A549 (cell line): ENCODE data around the gene DNAJC3. TPM values are rescaled to one million over a fixed set of nuclear protein-coding genes. Genes with fewer than 3 reads are reported as not detected.
A peak's percentile ranks its signal among the peaks of the same experiment; 100 is the strongest.

Experiments
- ATAC-seq, 2 experiments: fragments of 200-7000 bp in 1 of 2; fragments of >200 bp in 1 of 2; cut with Nextera tagmentation in 1 of 2; cut with Tn5 transposase in 1 of 2; 3 replicates each; pipeline versions ENCODE4 v1.8.0 to v1.9.1; 2018 to 2020; ENCODE audit warnings: mild to moderate bottlenecking in 1 of 2, moderate library complexity in 1 of 2
- CTCF ChIA-PET: fragments of 300-600 bp; sonication (Branson Sonifier 250); formaldehyde crosslinking; extraction: SDS; loops from one replicate; lab custom pipeline; 2021; ENCODE audit warnings: antibody characterized with exemption, inconsistent platforms; lab: Yijun Ruan, JAX
- POLR2A ChIA-PET: fragments of 350-600 bp; formaldehyde crosslinking; extraction: SDS; loops from one replicate; lab custom pipeline; 2021; ENCODE audit warnings: antibody characterized with exemption, inconsistent platforms; lab: Yijun Ruan, JAX
- DNase-seq, 2 experiments: peaks; one replicate each; pipeline versions ENCODE4 v3.0.0 to v3.0.0-alpha.2; 2011 to 2016; ENCODE audit warnings: low read depth in 1 of 2, low spot score in 1 of 2
- FAIRE-seq: peaks from 2 replicates; lab custom pipeline; 2011; peaks lifted over from hg19 to GRCh38; lab: Jason Lieb, UNC
- H3K27ac ChIP-seq, 2 experiments: fragments of >200 bp; sonication (Bioruptor Twin); formaldehyde crosslinking; 3 replicates each; pipeline ENCODE4 v1.5.1; 2016 to 2017
- H3K4me1 ChIP-seq: fragments of >200 bp; sonication (Bioruptor Twin); formaldehyde crosslinking; 3 replicates; pipeline ENCODE4 v1.6.1; 2016
- H3K4me2 ChIP-seq: fragments of >200 bp; sonication (Bioruptor Twin); formaldehyde crosslinking; 3 replicates; pipeline ENCODE4 v1.6.1; 2016
- H3K4me3 ChIP-seq: fragments of >200 bp; sonication (Bioruptor Twin); formaldehyde crosslinking; 3 replicates; pipeline ENCODE4 v1.5.1; 2016
- H3K9me3 ChIP-seq: fragments of >200 bp; sonication (Bioruptor Twin); formaldehyde crosslinking; 3 replicates; pipeline ENCODE4 v1.6.1; 2016
- ATOH8 ChIP-seq: fragments of 250-450 bp; sonication (Bioruptor Pico); IDR thresholded peaks from 2 replicates; pipeline ENCODE4 v1.5.0; 2020; ENCODE audit warnings: low read depth, mild to moderate bottlenecking, moderate library complexity
- BCL3 ChIP-seq: fragments of >200 bp; sonication (Bioruptor Twin); formaldehyde crosslinking; IDR thresholded peaks from 3 replicates; pipeline ENCODE4 v1.6.1; 2016
- BHLHE40 ChIP-seq: IDR thresholded peaks from 2 replicates; pipeline ENCODE4 v1.6.1; 2012; ENCODE audit warnings: low read depth, low read length, inconsistent platforms
- CBX8 ChIP-seq: fragments of 200-600 bp; sonication (generic); IDR thresholded peaks from 2 replicates; pipeline ENCODE4 v1.6.1; 2016
- CHD4 ChIP-seq: fragments of 200-600 bp; sonication (generic); IDR thresholded peaks from 2 replicates; pipeline ENCODE4 v1.6.1; 2016; ENCODE audit warnings: antibody characterized with exemption, mild to moderate bottlenecking, borderline replicate concordance
- CTCF ChIP-seq: fragments of >200 bp; sonication (Bioruptor Twin); formaldehyde crosslinking; IDR thresholded peaks from 3 replicates; pipeline ENCODE4 v1.5.1; 2016
- EHMT2 ChIP-seq: fragments of 200-600 bp; sonication (generic); IDR thresholded peaks from 2 replicates; pipeline ENCODE4 v1.6.1; 2016; ENCODE audit warnings: antibody characterized with exemption, low read depth, mild to moderate bottlenecking, moderate library complexity
- EP300 ChIP-seq, 2 experiments: fragments of >200 bp; sonication (Bioruptor Twin); formaldehyde crosslinking; IDR thresholded peaks; 2 replicates in 1 of 2; 3 replicates in 1 of 2; pipeline ENCODE4 v1.6.1; 2016 to 2017
- FOSB ChIP-seq: fragments of 250-450 bp; sonication (Bioruptor Pico); IDR thresholded peaks from 2 replicates; pipeline ENCODE4 v1.5.0; 2020; ENCODE audit warnings: mild to moderate bottlenecking, moderate library complexity
- FOXS1 ChIP-seq: fragments of 250-450 bp; sonication (Bioruptor Pico); IDR thresholded peaks from 2 replicates; pipeline ENCODE4 v1.5.0; 2020; ENCODE audit warnings: mild to moderate bottlenecking, moderate library complexity
- HES2 ChIP-seq: fragments of >200 bp; sonication (Bioruptor Twin); formaldehyde crosslinking; IDR thresholded peaks from 2 replicates; pipeline ENCODE4 v1.6.1; 2016
- HOXB13 ChIP-seq: fragments of 250-450 bp; sonication (Bioruptor Pico); IDR thresholded peaks from 2 replicates; pipeline ENCODE4 v1.5.0; 2020; ENCODE audit warnings: low read depth, mild to moderate bottlenecking, moderate library complexity
- HOXB5 ChIP-seq: fragments of 250-450 bp; sonication (Bioruptor Pico); IDR thresholded peaks from 2 replicates; pipeline ENCODE4 v1.5.0; 2020; ENCODE audit warnings: mild to moderate bottlenecking, moderate library complexity
- JUNB ChIP-seq: fragments of >200 bp; sonication (Bioruptor Twin); formaldehyde crosslinking; IDR thresholded peaks from 2 replicates; pipeline ENCODE4 v1.6.1; 2016
- KDM5A ChIP-seq: fragments of 200-600 bp; sonication (generic); IDR thresholded peaks from 2 replicates; pipeline ENCODE4 v1.6.1; 2016; ENCODE audit warnings: antibody characterized with exemption, mild to moderate bottlenecking
- MAFK ChIP-seq: fragments of 450-650 bp; IDR thresholded peaks from 2 replicates; pipeline ENCODE4 v1.6.1; 2014; ENCODE audit not compliant: partially characterized antibody
- NR3C1 ChIP-seq: fragments of >200 bp; sonication (Bioruptor Twin); formaldehyde crosslinking; IDR thresholded peaks from 3 replicates; pipeline ENCODE4 v1.6.1; 2017
- RAD21 ChIP-seq, 2 experiments: fragments of >200 bp in 1 of 2; sonication (Bioruptor Twin) in 1 of 2; formaldehyde crosslinking in 1 of 2; IDR thresholded peaks in 1 of 2; conservative IDR thresholded peaks in 1 of 2; 2 replicates in 1 of 2; 3 replicates in 1 of 2; pipeline ENCODE4 v1.6.1; 2012 to 2018; ENCODE audit warnings: inconsistent platforms in 1 of 2
- REST ChIP-seq: fragments of 200-600 bp; sonication (generic); IDR thresholded peaks from 2 replicates; pipeline ENCODE4 v1.6.1; 2016; ENCODE audit warnings: antibody characterized with exemption, mild to moderate bottlenecking, moderate library complexity
- RFX5 ChIP-seq: fragments of 450-650 bp; IDR thresholded peaks from 2 replicates; pipeline ENCODE4 v1.7.1; 2014; ENCODE audit warnings: antibody characterized with exemption, mild to moderate bottlenecking, moderate library complexity
- SREBF2 ChIP-seq: fragments of 450-650 bp; IDR thresholded peaks from 2 replicates; pipeline ENCODE4 v1.6.1; 2014; ENCODE audit warnings: mild to moderate bottlenecking, moderate library complexity
- TP53 ChIP-seq: fragments of 250-450 bp; sonication (Bioruptor Pico); IDR thresholded peaks from 2 replicates; pipeline ENCODE4 v1.5.0; 2021; ENCODE audit warnings: mild to moderate bottlenecking, moderate library complexity
- ZSCAN20 ChIP-seq: fragments of 250-450 bp; sonication (Bioruptor Pico); IDR thresholded peaks from 2 replicates; pipeline ENCODE4 v1.8.0; 2022; ENCODE audit warnings: mild to moderate bottlenecking, moderate library complexity
- WGBS: methylation state at CpG from one replicate; pipeline ENCODE4 v1.1.6; 2017; ENCODE audit errors: missing lambda C conversion rate; 5-methylcytosine and 5-hydroxymethylcytosine counted together
- polyA plus RNA-seq, 4 experiments: library from polyadenylated mRNA; depleted of rRNA in 3 of 4; stranded (reverse); fragments of >200 nt; fragmentation: RNase III in 1 of 4; extraction: RNeasy Plus Mini Kit Qiagen cat#74134 plus additional on column Dnase treatment in 1 of 4; gene quantifications; 2 replicates in 3 of 4; 3 replicates in 1 of 4; pipeline ENCODE4 v1.2.3, GENCODE V29; 2011 to 2017

DNAJC3 gene
- polyA plus RNA-seq, 2 of the 4 experiments (the other 2 are of a cell fraction): 11.1 to 21.9 TPM

- Histone ChIP-seq H3K9me3 (no peaks in the 10 kb centered on the region), H3K4me2 (peak overlapping the region; percentile 95), H3K4me3 (no peak overlapping the region), H3K27ac (no peak overlapping the region), H3K4me1 (peaks cover 27% of the 10 kb centered on the region; the same call in 2 of the 3 replicates)
- TF ChIP-seq TP53 (CRISPR knock-in tag) (no peak), CHD4 (no peak), NR3C1 (no peak), HES2 (no peak), KDM5A (no peak), JUNB (no peak), CBX8 (no peak), BHLHE40 (no peak), HOXB13 (CRISPR knock-in tag) (no peak), BCL3 (no peak), RFX5 (no peak), HOXB5 (CRISPR knock-in tag) (no peak), REST (no peak), FOXS1 (CRISPR knock-in tag) (no peak), ZSCAN20 (CRISPR knock-in tag) (no peak), SREBF2 (no peak)
- 93% methylated on average over 4 of the region's 4 CpGs for WGBS
- FAIRE-seq (no peak), DNase-seq (no peak), ATAC-seq (no peak)
- CTCF ChIA-PET: no interaction called here
- POLR2A ChIA-PET: no interaction called here
Measured at GRCh38 chr13:95678967-95679366, 2.0 kb downstream of the DNAJC3 start.

- ChIA-PET POLR2A (no interaction called here), CTCF (no interaction called here)
- DNase-seq: no peak
- H3K4me2 ChIP-seq: peak overlapping the region; percentile 95; the same call in 1 of the 3 replicates
- H3K9me3 ChIP-seq: no peaks in the 10 kb centered on the region
- H3K4me1 ChIP-seq: peaks cover 24% of the 10 kb centered on the region; the same call in 2 of the 3 replicates
- no peak overlapping the region for H3K4me3 ChIP-seq
- no peak for TF ChIP-seq ATOH8 (CRISPR knock-in tag)
- TF ChIP-seq JUNB: no peak
- TF ChIP-seq, all 56 proteins: peak for 0
- WGBS: 69% methylated on average over 2 of the region's 2 CpGs
- H3K27ac ChIP-seq: no peak overlapping the region
- FAIRE-seq: no peak
- no peak for ATAC-seq
Measured at GRCh38 chr13:95679722-95680121, 2.8 kb downstream of the DNAJC3 start.

- no peaks in the 10 kb centered on the region; the same call in 2 of the 3 replicates for H3K9me3 ChIP-seq
- no peak overlapping the region for H3K4me3 ChIP-seq
- H3K4me1 ChIP-seq: peaks cover 2% of the 10 kb centered on the region; the same call in 1 of the 3 replicates
- H3K4me2 ChIP-seq: no peak overlapping the region
- ATAC-seq: no peak
- POLR2A ChIA-PET: no interaction called here
- H3K27ac ChIP-seq: no peak overlapping the region
- no peak for DNase-seq
- 67% methylated on average over 2 of the region's 2 CpGs for WGBS
- CTCF ChIA-PET: interaction anchor here (1.2 kb wide), 1 partner anchor 60 kb away, joined by 3 read pairs; no protein-coding TSS in a partner anchor
- no peak for TF ChIP-seq BHLHE40
- no peak for TF ChIP-seq EP300 (IDR thresholded peaks at IDR 0.05)
- no peak for TF ChIP-seq ATOH8 (CRISPR knock-in tag)
- TF ChIP-seq MAFK: no peak
- TF ChIP-seq SREBF2: no peak
- TF ChIP-seq CBX8: no peak
- TF ChIP-seq HES2: no peak
- no peak for TF ChIP-seq EHMT2
- no peak for TF ChIP-seq RAD21 (conservative IDR thresholded peaks at IDR 0.05 in 1 of 2, IDR thresholded peaks at IDR 0.05 in 1 of 2)
- TF ChIP-seq CTCF: no peak
- TF ChIP-seq FOSB (CRISPR knock-in tag): no peak
- FAIRE-seq: no peak
Measured at GRCh38 chr13:95684418-95684817, 7.5 kb downstream of the DNAJC3 start.
